K562 (cell line): ENCODE results near the gene TCP11. TPM values are rescaled to one million over a fixed set of nuclear protein-coding genes. Genes with fewer than 3 reads are reported as not detected.

Experiments
- ATAC-seq: fragments of 200-7000 bp; cut with Tn5 transposase; 3 replicates; pipeline ENCODE4 v1.9.1; 2020; ENCODE audit warnings: moderate library complexity
- BruUV-seq: library from RNA; stranded (reverse); fragments of 400-500 nt; replicated peaks from 2 replicates; lab custom pipeline; 2021; lab: Mats Ljungman, UMichigan
- CTCF ChIA-PET: fragments of 300-600 bp; formaldehyde crosslinking; extraction: SDS; loops from one replicate; lab custom pipeline; 2021; ENCODE audit warnings: low intra/inter-chr PET ratio; lab: Yijun Ruan, JAX
- POLR2A ChIA-PET: fragments of 300-600, 350-650 bp; sonication (Branson Sonifier 250); formaldehyde crosslinking; extraction: SDS; loops from one replicate; lab custom pipeline; 2021; ENCODE audit warnings: antibody characterized with exemption, inconsistent platforms; lab: Yijun Ruan, JAX
- DNase-seq, 4 experiments: peaks; one replicate each; pipeline versions ENCODE4 v3.0.0 to v3.0.0-alpha.2; 2011 to 2018; ENCODE audit warnings: low spot score in 3 of 4, mixed read lengths in 3 of 4; ENCODE audit errors: extremely low read depth in 1 of 4
- FAIRE-seq: peaks from 2 replicates; lab custom pipeline; 2011; peaks lifted over from hg19 to GRCh38; lab: Jason Lieb, UNC
- H2AFZ ChIP-seq: 2 replicates; pipeline ENCODE4 v1.6.0; 2011; ENCODE audit warnings: low read depth, low read length, control low read depth, inconsistent platforms
- H3K27ac ChIP-seq: fragments of 200-600 bp; 3 replicates; pipeline ENCODE4 v1.8.0; 2011; ENCODE audit warnings: low read depth, mild to moderate bottlenecking, control low read depth, inconsistent platforms, low read length, moderate library complexity, mixed read lengths; ENCODE audit errors: extremely low read depth
- H3K27me3 ChIP-seq, 2 experiments: fragments of 300-600 bp in 1 of 2; 2 replicates in 1 of 2; 3 replicates in 1 of 2; pipeline versions ENCODE4 v1.6.0 to v1.8.0; 2011; ENCODE audit warnings: inconsistent platforms in 2 of 2, low read length in 2 of 2, mild to moderate bottlenecking in 1 of 2, mixed read lengths in 1 of 2, moderate library complexity in 1 of 2; ENCODE audit not compliant: control insufficient read depth in 2 of 2, insufficient read depth in 2 of 2
- H3K36me3 ChIP-seq: fragments of 300-600 bp; 3 replicates; pipeline ENCODE4 v1.8.0; 2011; ENCODE audit warnings: mild to moderate bottlenecking, low read length, inconsistent platforms; ENCODE audit not compliant: control insufficient read depth, insufficient read depth
- H3K4me1 ChIP-seq, 2 experiments: fragments of 200-600 bp in 1 of 2; replicated peaks in 1 of 2; 2 replicates in 1 of 2; 3 replicates in 1 of 2; pipeline versions ENCODE4 v1.5.1 to v1.8.0; 2011; ENCODE audit warnings: inconsistent platforms in 2 of 2, low read length in 2 of 2, mild to moderate bottlenecking in 1 of 2, mixed read lengths in 1 of 2, moderate library complexity in 1 of 2; ENCODE audit not compliant: control insufficient read depth in 2 of 2, insufficient read depth in 2 of 2
- H3K4me2 ChIP-seq: 2 replicates; pipeline ENCODE4 v1.6.1; 2011; ENCODE audit warnings: low read length, control low read depth, inconsistent platforms, mixed read lengths; ENCODE audit not compliant: insufficient read depth
- H3K4me3 ChIP-seq: fragments of 200-600 bp; sonication (generic), shearing (Covaris generic); 2 replicates; pipeline ENCODE4 v1.5.1; 2016; ENCODE audit warnings: control low read depth, inconsistent platforms
- H3K79me2 ChIP-seq: fragments of 200-600 bp; 3 replicates; pipeline ENCODE4 v1.8.0; 2011; ENCODE audit warnings: low read length, inconsistent platforms; ENCODE audit not compliant: control insufficient read depth, insufficient read depth
- H3K9ac ChIP-seq, 2 experiments: 2 replicates each; pipeline versions ENCODE4 v1.6.0 to v1.6.1; 2011; ENCODE audit warnings: low read depth in 2 of 2, low read length in 2 of 2, control low read depth in 1 of 2, inconsistent platforms in 1 of 2, mild to moderate bottlenecking in 1 of 2, mixed read lengths in 1 of 2; ENCODE audit not compliant: insufficient read depth in 1 of 2
- H3K9me1 ChIP-seq: one replicate; pipeline ENCODE4 v1.6.0; 2011; ENCODE audit warnings: inconsistent platforms, mild to moderate bottlenecking, low read length, moderate library complexity; ENCODE audit not compliant: control insufficient read depth, insufficient read depth
- H3K9me3 ChIP-seq: replicated peaks from 2 replicates; pipeline ENCODE4 v1.5.1; 2011; ENCODE audit warnings: low read depth, low read length, inconsistent platforms; ENCODE audit not compliant: control insufficient read depth, insufficient read depth
- H4K20me1 ChIP-seq: replicated peaks from 2 replicates; pipeline ENCODE4 v1.6.1; 2011; ENCODE audit warnings: low read length, inconsistent platforms, mixed read lengths; ENCODE audit not compliant: control insufficient read depth, insufficient read depth
- CHCHD3 ChIP-seq: fragments of 250-450 bp; sonication (Bioruptor Pico); IDR thresholded peaks from 2 replicates; pipeline ENCODE4 v2.1.2; 2022; ENCODE audit warnings: mild to moderate bottlenecking
- COPS2 ChIP-seq: fragments of 450-650 bp; conservative IDR thresholded peaks from 2 replicates; pipeline ENCODE4 v1.6.1; 2016; ENCODE audit warnings: mild to moderate bottlenecking, moderate library complexity
- ETV5 ChIP-seq: sonication (generic); formaldehyde crosslinking; IDR thresholded peaks from 2 replicates; pipeline ENCODE4 v1.4.0; 2020; ENCODE audit warnings: low read depth, mild to moderate bottlenecking, missing genetic modification reagents
- GMEB1 ChIP-seq: fragments of 250-450 bp; sonication (Bioruptor Pico); IDR thresholded peaks from 2 replicates; pipeline ENCODE4 v1.4.0; 2020; ENCODE audit warnings: mild to moderate bottlenecking
- HOXB6 ChIP-seq: fragments of 250-450 bp; sonication (Bioruptor Pico); IDR thresholded peaks from 2 replicates; pipeline ENCODE4 v1.5.1; 2022; ENCODE audit warnings: mild to moderate bottlenecking, borderline replicate concordance
- HSF4 ChIP-seq: fragments of 250-450 bp; sonication (Bioruptor Pico); IDR thresholded peaks from 2 replicates; pipeline ENCODE4 v2.1.2; 2022; ENCODE audit warnings: mild to moderate bottlenecking, moderate library complexity, borderline replicate concordance
- JUN ChIP-seq, 2 experiments: sonication (generic) in 1 of 2; formaldehyde crosslinking in 1 of 2; IDR thresholded peaks; 2 replicates each; pipeline versions ENCODE4 v1.6.1 to v1.8.0; 2012 to 2022; ENCODE audit warnings: borderline replicate concordance in 2 of 2, mild to moderate bottlenecking in 2 of 2, improper control_type of control experiment in 1 of 2, low read depth in 1 of 2, low read length in 1 of 2, missing genetic modification reagents in 1 of 2
- L3MBTL2 ChIP-seq: fragments of 450-650 bp; IDR thresholded peaks from 2 replicates; pipeline ENCODE4 v1.6.1; 2016; ENCODE audit warnings: mild to moderate bottlenecking, moderate library complexity
- MEIS2 ChIP-seq: fragments of 450-650 bp; IDR thresholded peaks from 2 replicates; pipeline ENCODE4 v1.6.1; 2014; ENCODE audit warnings: mild to moderate bottlenecking; ENCODE audit not compliant: partially characterized antibody
- NFYB ChIP-seq: IDR thresholded peaks from 2 replicates; pipeline ENCODE4 v1.6.1; 2011; ENCODE audit warnings: mild to moderate bottlenecking, moderate library complexity; ENCODE audit not compliant: insufficient read length; ENCODE audit errors: extremely low read depth
- NR4A1 ChIP-seq, 2 experiments: fragments of 250-450 bp in 1 of 2; fragments of 450-650 bp in 1 of 2; sonication (Bioruptor Pico) in 1 of 2; IDR thresholded peaks; 2 replicates each; pipeline versions ENCODE4 v1.4.0 to v1.6.1; 2016 to 2020; ENCODE audit warnings: mild to moderate bottlenecking in 2 of 2, missing compliant biosample characterization in 1 of 2, missing genetic modification characterization in 1 of 2, moderate library complexity in 1 of 2
- RFX7 ChIP-seq: fragments of 250-450 bp; sonication (Bioruptor Pico); IDR thresholded peaks from 2 replicates; pipeline ENCODE4 v1.5.1; 2021; ENCODE audit warnings: mild to moderate bottlenecking
- SLC30A9 ChIP-seq: fragments of 250-450 bp; sonication (Bioruptor Pico); IDR thresholded peaks from 2 replicates; pipeline ENCODE4 v1.8.0; 2022; ENCODE audit warnings: mild to moderate bottlenecking, moderate library complexity
- ZNF140 ChIP-seq: fragments of 250-450 bp; sonication (Bioruptor Pico); IDR thresholded peaks from 2 replicates; pipeline ENCODE4 v1.8.0; 2021; ENCODE audit warnings: moderate library complexity, mild to moderate bottlenecking, inconsistent platforms
- ZNF589 ChIP-seq: fragments of 200-800 bp; sonication (Bioruptor generic); IDR thresholded peaks from 2 replicates; pipeline ENCODE4 v1.6.1; 2016; ENCODE audit warnings: low read depth, missing genetic modification characterization, missing compliant biosample characterization
- ZNF696 ChIP-seq: fragments of 250-450 bp; sonication (Bioruptor Pico); conservative IDR thresholded peaks from 2 replicates; pipeline ENCODE4 v1.4.0; 2020; ENCODE audit warnings: mild to moderate bottlenecking, moderate library complexity
- ZNF77 ChIP-seq: fragments of 250-450 bp; sonication (Bioruptor Pico); IDR thresholded peaks from 2 replicates; pipeline ENCODE4 v1.5.0; 2020
- ZNF780A ChIP-seq: fragments of 250-450 bp; sonication (Bioruptor Pico); IDR thresholded peaks from 2 replicates; pipeline ENCODE4 v1.5.0; 2021; ENCODE audit warnings: mild to moderate bottlenecking
- WGBS: fragments of 100-300 bp; shearing (Covaris generic); methylation state at CpG from one replicate; pipeline ENCODE4 v1.1.6; 2016; ENCODE audit warnings: low coverage, mixed read lengths; ENCODE audit not compliant: insufficient coverage; ENCODE audit errors: missing lambda C conversion rate; 5-methylcytosine and 5-hydroxymethylcytosine counted together
- in situ Hi-C: fragments of 300-500 bp; cut with MboI; formaldehyde crosslinking; loops from 4 replicates; pipeline ENCODE4 v1.15.0; 2018; ENCODE audit warnings: inconsistent platforms, mixed read lengths
- intact Hi-C: fragments of 100-400 bp; cut with micrococcal nuclease; formaldehyde crosslinking; loops from 2 replicates; pipeline ENCODE4 v1.14.2; 2022
- polyA plus RNA-seq, 8 experiments: library from polyadenylated mRNA; depleted of rRNA in 4 of 8; stranded (reverse) in 5 of 8; unstranded in 3 of 8; fragments of >200 nt; fragmentation: Nextera tagmentation in 2 of 8; fragmentation: Illumina TruSeq in 1 of 8; extraction: Ambion mirVana in 2 of 8; extraction: Trizol in 1 of 8; gene quantifications; 2 replicates each; pipeline versions ENCODE4 v1.2.1 to v1.2.3, GENCODE V29; 2011 to 2014; ENCODE audit warnings: inconsistent platforms in 1 of 8, missing spikeins in 1 of 8
- total RNA-seq, 7 experiments: library from RNA; depleted of rRNA in 6 of 7; stranded (reverse); fragments of >200 nt in 6 of 7; fragmentation: Illumina TruSeq in 2 of 7; extraction: Trizol in 2 of 7; gene quantifications; 2 replicates each; pipeline versions ENCODE4 v1.2.1 to v1.2.3, GENCODE V29; 2011 to 2021; ENCODE audit warnings: low replicate concordance in 1 of 7

Gene TCP11
- total and polyA plus RNA-seq, 9 of the 15 experiments (the other 6 are each of a cell fraction or from before 2014, with no cell fraction given) = not detected

DNA sequence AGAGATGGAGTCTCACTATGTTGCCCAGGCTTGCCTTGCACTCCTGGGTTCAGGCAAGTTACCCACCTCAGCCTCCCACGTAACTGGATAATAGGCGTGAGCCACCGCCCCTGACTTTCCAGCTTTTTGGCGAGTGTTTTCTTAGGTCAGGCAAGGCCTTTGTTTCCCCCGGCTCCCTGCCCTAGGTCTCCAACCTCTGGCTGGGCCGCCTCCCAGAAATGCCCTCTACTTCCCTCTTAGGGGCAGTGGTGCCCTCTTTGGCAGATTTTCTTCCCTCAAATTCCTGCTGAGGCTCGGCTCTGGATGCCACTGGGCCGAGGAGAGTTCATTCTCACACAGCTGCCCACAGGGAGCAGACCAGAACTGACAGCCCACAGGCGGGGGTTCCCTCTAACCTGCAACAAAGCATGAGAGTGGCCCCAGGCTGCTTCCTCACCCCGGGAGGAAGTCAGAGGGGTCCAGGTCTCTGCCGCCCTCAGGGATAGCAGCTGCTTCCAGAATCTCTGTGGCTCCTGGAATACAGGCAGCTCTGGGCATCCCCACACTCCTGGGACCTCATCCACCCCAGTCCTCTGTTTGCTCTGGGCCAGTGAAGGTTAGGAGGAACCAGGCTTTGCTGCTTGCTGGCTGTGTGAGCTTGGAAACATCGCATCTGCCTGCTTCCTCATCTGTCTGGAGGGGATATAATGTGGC, 56.5 kb downstream of the TCP11 start:
- no peaks in the 10 kb centered on the region for H3K27me3 ChIP-seq
- intact Hi-C loops = no loop called here
- no peak for DNase-seq
- no peak for ATAC-seq
- no peaks in the 10 kb centered on the region for H4K20me1 ChIP-seq
- no peaks in the 10 kb centered on the region for H3K9me1 ChIP-seq
- H3K4me1 ChIP-seq = peaks cover 0 to 9% of the 10 kb centered on the region in 2 experiments; a peak in 1 of 5 replicates
- H3K4me3 ChIP-seq = no peak overlapping the region
- no peak overlapping the region for H3K27ac ChIP-seq
- CTCF ChIA-PET = no interaction called here
- no peak overlapping the region for H2AFZ ChIP-seq
- no TSS peak for BruUV-seq
- POLR2A ChIA-PET = interaction anchor here (0.7 kb wide), 1 partner anchor 80 kb away, joined by 3 read pairs; no protein-coding TSS in a partner anchor
- TF ChIP-seq L3MBTL2 = no peak
- TF ChIP-seq NR4A1 (CRISPR knock-in tag; IDR thresholded peaks at IDR 0.05) = no peak
- no peak for TF ChIP-seq NR4A1 (tag; IDR thresholded peaks at IDR 0.05)
- no peak for TF ChIP-seq CHCHD3 (CRISPR knock-in tag)
- TF ChIP-seq HSF4 (CRISPR knock-in tag) = no peak
- no peak for TF ChIP-seq GMEB1 (CRISPR knock-in tag)
- TF ChIP-seq ZNF589 (CRISPR knock-in tag) = no peak
- no peak for TF ChIP-seq ZNF780A (CRISPR knock-in tag)
- TF ChIP-seq RFX7 (CRISPR knock-in tag) = no peak
- no peak for TF ChIP-seq ETV5 (CRISPR knock-in tag)
- no peak for TF ChIP-seq MEIS2
- no peak for TF ChIP-seq ZNF696
- no peak for TF ChIP-seq ZNF77
- no peak for TF ChIP-seq ZNF140 (CRISPR knock-in tag)
- no peak for TF ChIP-seq JUN (IDR thresholded peaks at IDR 0.05; ENCODE audit: borderline replicate concordance, low read depth, low read length)
- TF ChIP-seq JUN (CRISPR knock-in tag; IDR thresholded peaks at IDR 0.05; ENCODE audit: borderline replicate concordance) = no peak
- TF ChIP-seq NFYB = no peak
- TF ChIP-seq COPS2 = no peak
- no peak for TF ChIP-seq HOXB6 (CRISPR knock-in tag)
- no peak for TF ChIP-seq SLC30A9
- FAIRE-seq = no peak
- H3K9ac ChIP-seq = no peak overlapping the region
- H3K4me2 ChIP-seq = no peak overlapping the region
- 64% methylated on average over 11 of the region's 12 CpGs for WGBS
- no peaks in the 10 kb centered on the region for H3K79me2 ChIP-seq
- peaks cover 9% of the 10 kb centered on the region; the same call in 1 of the 3 replicates for H3K36me3 ChIP-seq
- no peaks in the 10 kb centered on the region for H3K9me3 ChIP-seq
- in situ Hi-C loops = no loop called here
